ENCODE measurements around the gene OVOL1.

GRCh38 chr11:65781962-65782815 is 4.7 kb upstream of the OVOL1 start:
- TF ChIP-seq POLR2A (IDR thresholded peaks at IDR 0.05) (no peak), POLR2AphosphoS5 (IDR thresholded peaks at IDR 0.05) (no peak)
